Epithelial cell of prostate (primary cell): ENCODE data around the gene TMEM127.
A peak's percentile ranks its signal among the peaks of the same experiment; 100 is the strongest.
"Not testable (repeated sequence)": the region's sequence is repeated elsewhere in the genome, so short reads cannot be mapped to it uniquely, and the experiment has no call there.

Source experiments
- DNase-seq: peaks from one replicate; pipeline ENCODE4 v3.0.0-alpha.2; 2011; ENCODE audit warnings: low read depth, low spot score
- H3K27ac ChIP-seq: fragments of 450-650 bp; 2 replicates; pipeline ENCODE4 v1.5.1; 2017; ENCODE audit warnings: mild to moderate bottlenecking

The TMEM127 gene

GRCh38 chr2:96264656-96265348 lies 995 bp downstream of the TMEM127 start:
- H3K27ac ChIP-seq, result peak overlapping the region; percentile 60
- DNase-seq, result no peak

DNA sequence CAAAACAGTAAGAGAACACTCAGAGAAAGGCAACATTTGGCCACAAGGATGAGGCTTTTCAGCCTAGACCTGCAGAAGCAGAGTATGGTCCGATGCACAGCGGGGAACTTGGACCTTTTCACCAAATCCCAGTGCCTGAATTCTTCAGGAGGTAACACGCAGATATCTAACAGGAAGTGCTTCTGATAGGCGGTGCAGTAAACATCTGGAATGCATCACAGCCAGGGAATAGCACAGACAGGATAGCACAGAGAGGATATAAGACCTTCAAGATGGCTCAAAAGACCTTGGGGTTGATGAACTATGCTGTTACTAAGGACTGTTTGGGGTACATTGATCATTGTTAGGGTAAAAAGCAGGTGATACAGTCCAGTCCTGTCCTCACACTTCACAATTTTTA lies 1.7 kb downstream of the TMEM127 start:
- H3K27ac ChIP-seq, result no peak overlapping the region
- DNase-seq, result no peak

DNA sequence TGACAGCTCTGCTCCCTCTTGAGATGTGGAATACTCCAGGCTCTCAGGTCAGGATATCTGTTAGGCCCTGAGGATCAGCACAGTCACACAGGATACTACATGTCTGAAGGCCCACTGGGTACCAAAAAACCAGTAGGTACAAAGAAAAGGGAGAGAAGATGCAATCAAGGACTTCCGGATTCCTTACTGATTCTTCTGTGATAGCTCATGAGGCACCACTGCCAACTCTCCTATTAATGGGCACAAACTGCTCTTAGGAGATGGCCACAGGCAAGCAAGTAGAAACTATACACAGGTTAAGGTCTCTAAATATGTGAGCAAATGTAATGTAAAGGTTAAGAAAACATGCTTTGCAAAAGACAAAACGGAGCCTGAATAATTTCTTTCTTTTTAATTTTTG lies 3.5 kb downstream of the TMEM127 start:
- peak overlapping the region; percentile 86 for H3K27ac ChIP-seq
- DNase-seq, result no peak

- DNase-seq, result no peak
- peak overlapping the region; percentile 86 for H3K27ac ChIP-seq
Measured at GRCh38 chr2:96261328-96262003, 4.3 kb downstream of the TMEM127 start.

- DNase-seq, result peak; percentile 51
- H3K27ac ChIP-seq, result peak overlapping the region; percentile 86
Measured at GRCh38 chr2:96260387-96261260, 5.2 kb downstream of the TMEM127 start.

- peak overlapping the region; percentile 86 for H3K27ac ChIP-seq
- no peak for DNase-seq
Measured at GRCh38 chr2:96259497-96259921, 6.3 kb downstream of the TMEM127 start.

DNA sequence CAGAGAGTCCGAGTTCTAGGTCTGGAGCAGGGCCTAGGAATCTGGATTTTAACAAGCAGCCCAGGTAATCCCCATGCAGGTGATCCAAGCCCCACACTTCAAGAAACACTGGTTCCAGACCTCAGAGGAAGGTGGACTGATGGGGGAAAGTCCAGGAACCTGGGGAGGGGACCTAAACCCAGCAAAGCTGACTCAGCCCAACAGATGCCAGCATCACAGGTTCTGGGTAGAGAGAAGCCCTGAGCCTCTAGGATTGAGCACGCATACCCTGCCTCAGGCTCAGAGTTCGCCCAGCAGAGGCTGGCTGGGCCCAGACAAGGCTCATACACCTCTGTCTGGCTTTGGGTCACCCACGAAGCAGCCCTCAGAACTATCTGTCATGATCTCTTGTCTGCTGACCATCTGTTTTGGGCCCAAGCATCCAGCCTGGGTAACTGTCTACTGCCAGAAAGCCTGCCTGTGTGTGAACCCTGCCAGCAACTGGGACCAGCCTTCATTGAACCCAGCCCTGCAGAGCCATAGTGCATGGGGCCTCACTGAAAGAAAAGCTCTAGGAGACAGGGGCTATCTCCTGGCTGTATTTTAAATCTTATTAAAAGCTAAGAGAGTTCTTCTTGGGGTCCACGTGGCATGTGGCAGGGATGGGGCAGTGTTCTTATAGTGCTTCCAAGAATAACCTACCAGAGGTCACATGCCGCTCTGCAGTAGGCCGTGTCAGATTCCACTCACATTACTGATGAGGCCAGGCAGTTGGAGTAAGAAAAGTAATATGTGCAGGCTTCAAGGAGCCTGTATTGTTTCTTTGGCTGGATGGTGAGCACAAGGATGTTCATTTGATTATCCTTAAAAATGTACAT lies 7.4 kb downstream of the TMEM127 start:
- DNase-seq, result no peak
- no peak overlapping the region for H3K27ac ChIP-seq

GRCh38 chr2:96257744-96258143 lies 8.1 kb downstream of the TMEM127 start:
- not testable (repeated sequence) for DNase-seq, H3K27ac ChIP-seq

GRCh38 chr2:96256611-96257113 lies 9.1 kb downstream of the TMEM127 start:
- DNase-seq, result no peak
- no peak overlapping the region for H3K27ac ChIP-seq

DNA sequence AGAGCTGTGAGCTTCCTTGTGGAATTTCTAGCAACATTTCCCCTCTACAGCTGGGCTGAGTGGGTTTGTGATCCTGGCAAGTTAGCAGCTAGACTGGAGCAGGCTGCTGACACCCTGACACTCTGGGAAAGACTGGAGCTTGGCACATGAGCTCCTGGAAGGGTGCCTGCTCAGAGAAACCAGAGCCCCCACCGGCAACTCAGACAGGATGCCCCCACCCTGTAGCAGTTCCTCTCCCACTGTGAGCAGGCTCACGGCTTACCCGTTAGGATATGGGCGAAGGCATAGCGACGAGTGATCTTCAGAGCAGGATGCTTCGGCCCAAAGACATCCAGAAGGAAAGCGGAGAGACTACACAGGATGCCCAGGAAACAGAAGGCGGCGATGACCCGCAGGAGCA lies 11.2 kb downstream of the TMEM127 start:
- H3K27ac ChIP-seq, result no peak overlapping the region
- DNase-seq, result no peak

DNA sequence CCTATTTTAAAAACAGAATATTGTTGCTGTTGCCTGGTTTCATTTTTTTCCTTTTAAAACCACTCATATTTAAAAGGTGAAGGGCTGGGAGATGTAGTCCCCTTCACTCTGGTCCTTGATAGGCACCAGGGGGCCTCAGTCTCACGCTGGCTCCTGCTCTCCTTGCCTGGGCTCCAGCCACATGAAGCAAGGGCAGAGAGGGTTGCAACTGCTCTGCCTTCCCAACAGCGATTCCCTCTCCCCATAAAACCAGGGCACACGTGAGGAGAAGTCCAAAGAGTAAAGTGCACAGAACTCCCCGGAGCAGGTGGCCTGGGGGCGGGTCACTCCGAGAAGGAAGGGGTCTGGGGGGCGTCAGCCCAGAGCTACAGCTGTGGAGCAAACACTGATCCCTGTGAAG lies 12.8 kb downstream of the TMEM127 start:
- DNase-seq, result no peak
- no peak overlapping the region for H3K27ac ChIP-seq

DNA sequence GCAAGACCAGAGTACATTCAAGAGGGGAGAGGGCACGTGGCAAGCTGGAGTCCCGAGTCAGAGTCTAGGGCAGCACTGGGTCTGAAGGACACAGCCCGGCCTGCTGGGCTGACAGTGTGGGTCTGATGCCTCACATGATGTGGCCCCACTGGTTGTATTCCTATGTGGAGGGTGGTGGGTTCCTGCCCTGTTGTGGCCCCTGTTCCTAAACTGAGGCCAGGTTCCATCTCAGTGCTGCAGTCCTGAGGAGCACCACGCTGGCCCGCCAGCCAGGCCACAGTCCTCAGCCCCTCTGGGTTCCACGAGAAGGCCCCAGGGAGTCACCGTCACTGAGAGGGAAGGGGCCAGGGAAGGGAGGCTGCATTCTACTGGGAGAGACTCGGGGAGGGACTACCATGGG lies 13.3 kb downstream of the TMEM127 start:
- no peak overlapping the region for H3K27ac ChIP-seq
- no peak for DNase-seq

DNA sequence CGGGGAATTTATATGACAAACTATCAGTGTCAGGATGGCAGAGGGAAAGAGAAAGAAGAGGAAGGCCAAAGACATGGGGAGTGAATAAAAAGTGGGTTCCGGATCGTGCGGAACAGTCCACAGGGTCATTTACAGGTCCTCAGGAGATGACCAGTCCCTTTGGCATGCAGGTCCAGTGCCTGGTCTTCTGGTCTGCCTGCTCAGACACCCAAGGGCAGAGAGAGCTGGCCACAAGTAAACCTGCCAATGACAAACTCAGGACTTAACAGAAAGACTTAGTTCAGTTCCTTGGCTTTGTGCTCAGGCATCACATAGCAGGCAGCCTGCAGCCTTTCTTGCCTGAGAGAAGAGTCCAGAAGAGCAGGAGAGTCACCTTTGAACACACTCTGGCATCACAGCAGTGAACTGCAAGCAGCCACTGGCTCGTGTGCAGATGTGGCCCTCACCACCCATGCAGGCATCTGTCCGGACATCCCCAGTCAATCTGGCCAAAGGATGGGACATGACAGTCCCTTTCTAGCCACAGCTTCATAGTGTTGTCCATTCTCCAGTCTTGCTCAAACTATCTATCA lies 14.0 kb downstream of the TMEM127 start:
- DNase-seq, result no peak
- no peak overlapping the region for H3K27ac ChIP-seq

DNA sequence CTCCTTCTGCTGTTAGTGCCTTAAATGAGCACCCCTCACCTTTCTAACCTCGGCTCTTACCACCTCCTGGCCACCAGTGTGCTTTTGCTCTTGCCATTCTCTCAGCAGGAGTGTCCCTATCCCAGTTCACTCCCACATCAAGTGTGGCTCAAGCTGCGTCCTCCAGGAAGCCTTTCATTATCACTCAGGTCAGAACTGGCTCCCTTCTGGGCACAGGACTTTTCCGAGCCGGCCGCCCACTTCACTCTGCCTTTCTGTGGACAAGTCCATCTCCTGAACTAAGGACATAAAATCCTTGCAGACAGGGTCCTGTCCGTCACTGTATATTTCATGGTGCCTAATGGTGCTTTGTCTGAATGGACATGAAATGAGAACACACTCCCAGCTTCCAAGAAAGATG lies 15.6 kb downstream of the TMEM127 start:
- no peak overlapping the region for H3K27ac ChIP-seq
- no peak for DNase-seq

DNA sequence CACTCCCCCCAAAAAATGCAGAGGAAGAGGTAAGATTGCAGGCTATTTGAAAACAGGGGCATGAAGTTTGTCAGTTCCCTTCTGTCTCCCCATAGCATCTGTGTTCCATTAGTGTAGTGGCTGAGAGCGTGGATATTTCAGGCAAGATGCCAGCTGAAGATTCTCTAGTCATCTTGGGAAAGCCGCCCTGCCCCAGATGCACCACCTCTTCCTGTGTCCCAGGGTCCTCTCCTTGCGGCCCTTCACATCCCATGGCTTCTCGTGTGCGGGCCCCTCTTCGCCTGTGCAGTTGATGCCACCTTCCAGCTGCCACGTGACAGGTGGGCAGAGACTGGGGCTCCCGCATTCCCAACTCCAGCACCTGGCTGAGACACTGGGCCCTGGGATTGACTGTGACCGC lies 16.1 kb downstream of the TMEM127 start:
- no peak for DNase-seq
- H3K27ac ChIP-seq, result no peak overlapping the region

DNA sequence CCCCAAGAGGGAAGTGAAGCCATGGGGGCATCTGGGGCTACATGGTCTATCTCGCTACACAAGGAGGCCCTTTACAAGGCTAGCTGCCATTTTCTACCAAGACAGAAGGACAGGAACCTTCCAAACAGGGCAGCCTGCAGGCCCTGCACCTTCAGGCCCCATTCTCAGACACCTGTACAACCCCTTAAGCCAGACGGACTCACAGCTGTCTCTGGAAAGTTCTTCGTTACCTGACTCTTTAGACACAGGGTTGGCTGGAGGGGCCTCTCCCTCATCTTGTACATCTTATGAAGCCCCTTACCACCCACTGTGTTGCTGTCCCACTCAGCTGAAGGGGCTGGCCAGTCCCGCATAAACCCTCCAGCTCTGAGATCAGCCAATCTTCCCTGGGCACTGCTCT lies 17.2 kb downstream of the TMEM127 start:
- no peak overlapping the region for H3K27ac ChIP-seq
- no peak for DNase-seq

DNA sequence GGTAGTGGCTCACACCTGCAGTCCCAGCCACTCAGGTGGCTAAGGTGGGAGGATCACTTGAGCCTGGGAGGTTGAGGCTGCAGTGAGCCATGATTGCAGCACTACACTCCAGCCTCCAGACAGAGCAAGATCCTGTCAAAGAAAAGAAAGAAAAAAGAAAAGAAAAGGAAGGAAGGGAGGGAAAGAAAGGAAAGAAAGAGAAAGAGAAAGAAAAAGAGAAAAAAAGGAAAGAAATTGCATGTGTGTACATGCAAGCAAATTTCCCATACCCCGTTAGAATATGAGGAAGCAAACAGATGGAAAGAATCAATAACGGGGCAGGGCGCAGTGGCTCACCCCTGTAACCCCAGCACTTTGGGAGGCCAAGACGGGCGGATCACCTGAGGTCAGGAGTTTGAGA lies 17.9 kb downstream of the TMEM127 start:
- DNase-seq, result no peak
- H3K27ac ChIP-seq, result no peak overlapping the region

- DNase-seq, result no peak
- H3K27ac ChIP-seq, result no peak overlapping the region
Measured at GRCh38 chr2:96247009-96247408, 18.8 kb downstream of the TMEM127 start.

DNA sequence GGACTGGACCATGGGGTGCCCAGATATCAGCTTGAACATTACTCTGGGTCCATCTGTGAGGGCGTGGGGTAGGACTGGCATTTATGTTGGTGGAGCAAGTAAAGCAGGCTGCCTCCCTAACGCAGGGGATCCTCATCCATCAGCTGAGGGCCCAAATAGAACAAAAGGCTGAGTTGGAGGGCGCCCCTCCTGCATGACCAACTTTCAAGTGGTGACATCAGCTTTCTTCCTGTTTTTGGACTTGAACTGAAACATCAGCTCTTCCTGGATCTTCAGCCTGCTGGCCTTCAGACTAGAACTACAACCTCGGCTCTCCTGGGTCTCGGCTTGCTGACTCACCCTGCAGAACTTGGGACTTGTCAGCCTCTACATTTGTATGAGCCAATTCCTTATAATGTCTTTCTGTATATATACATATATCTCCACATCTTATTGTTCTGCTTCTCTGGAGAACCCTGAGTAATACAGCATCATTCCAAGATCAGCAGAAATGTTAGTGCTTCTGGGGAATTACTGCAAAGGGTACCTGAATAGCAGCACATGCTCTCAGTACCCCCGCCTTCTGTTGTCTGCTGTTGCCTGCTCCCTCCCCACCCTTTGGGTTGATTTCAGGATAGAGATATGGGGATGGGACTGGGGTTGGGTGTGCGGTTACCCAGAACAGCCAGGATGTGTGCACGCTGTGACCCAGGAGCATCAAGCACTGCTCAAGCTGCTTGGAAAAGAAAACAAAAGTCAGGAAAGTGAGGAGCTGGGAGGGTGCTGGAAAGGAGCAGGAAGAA lies 20.0 kb downstream of the TMEM127 start:
- H3K27ac ChIP-seq, result peak overlapping the region; percentile 48
- DNase-seq, result no peak
